NAMALWA (cell line): ENCODE data around the gene TIMM17A.
"Not testable (repeated sequence)": the region's sequence is repeated elsewhere in the genome, so short reads cannot be mapped to it uniquely, and the experiment has no call there.

Experiments
- DNase-seq: peaks from one replicate; pipeline ENCODE4 v3.0.0-alpha.2; 2015; ENCODE audit warnings: low spot score

TIMM17A gene

GRCh38 chr1:202016022-202016810 lies 60.9 kb downstream of the TIMM17A start:
- DNase-seq, result no peak

- DNase-seq, result no peak
These were observed 61.8 kb downstream of the TIMM17A start for GRCh38 chr1:202016811-202017748.

DNA sequence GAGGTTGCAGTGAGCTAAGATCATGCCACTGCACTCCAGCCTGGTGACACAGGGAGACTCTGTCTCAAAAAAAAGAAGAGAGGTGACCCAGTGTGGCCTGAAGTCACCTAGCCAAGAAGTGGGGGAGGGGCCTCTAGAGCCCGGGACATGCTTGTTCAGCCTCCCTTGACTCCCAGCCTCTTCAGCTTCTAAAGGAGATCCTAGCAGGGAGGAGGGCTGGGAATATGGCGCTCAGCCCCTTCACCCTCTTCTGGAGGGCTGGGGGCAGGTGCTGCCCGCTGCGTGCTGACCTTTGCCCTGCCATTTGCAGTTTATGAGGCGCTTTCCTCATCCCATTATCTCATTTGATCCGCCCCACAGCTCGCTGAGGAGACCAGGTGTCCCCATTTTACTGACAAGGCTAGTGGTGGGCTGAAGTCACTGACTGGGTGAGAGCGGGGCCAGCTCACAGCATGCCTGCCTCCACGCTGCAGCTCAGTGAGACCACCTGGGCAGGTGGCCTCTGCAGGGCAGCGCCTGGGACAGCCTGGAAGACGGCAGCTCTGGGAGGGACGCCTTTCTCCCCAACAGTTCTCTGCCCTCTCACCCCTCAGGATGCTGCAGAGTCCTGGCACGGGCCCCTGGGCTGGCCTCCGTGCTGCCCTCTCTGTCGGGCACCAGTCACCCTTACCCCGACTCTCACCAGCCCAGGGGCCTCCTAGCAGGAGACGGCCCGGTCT lies 62.6 kb downstream of the TIMM17A start:
- no peak for DNase-seq

GRCh38 chr1:202018468-202019234 lies 63.3 kb downstream of the TIMM17A start:
- DNase-seq, result no peak

- not testable (repeated sequence) for DNase-seq
These were observed 63.9 kb downstream of the TIMM17A start for GRCh38 chr1:202019235-202019558.
